Measurements from ENCODE around the gene PDE4D.

DNA sequence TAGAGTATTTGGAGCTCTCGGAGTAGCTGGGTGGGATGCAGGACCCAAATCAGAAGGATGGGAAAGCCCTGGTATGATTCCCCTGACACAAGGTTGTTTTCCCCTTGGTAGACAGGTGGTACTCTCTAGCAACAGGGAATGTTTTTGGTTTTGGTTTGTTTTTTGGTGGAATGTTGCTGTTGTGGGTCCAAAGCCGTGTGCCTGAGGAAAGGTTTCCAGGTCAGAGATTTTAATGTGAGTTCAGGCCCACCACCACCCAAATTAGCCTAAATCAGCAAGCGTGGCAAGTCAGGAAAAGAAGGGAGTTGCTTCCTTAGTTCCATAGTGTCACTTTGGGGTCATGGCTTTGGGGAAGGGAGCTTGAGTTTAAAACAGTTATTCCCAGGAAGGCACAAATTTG, 925.2 kb downstream of the PDE4D start:
- TF ChIP-seq POLR2A (IDR thresholded peaks at IDR 0.05; ENCODE audit: low read depth, low read length): no peak
- TF ChIP-seq TAF1 (IDR thresholded peaks at IDR 0.05; ENCODE audit: borderline replicate concordance, low read depth, low read length): no peak
